ENCODE data around the gene SPATA3. TPM values are rescaled to one million over a fixed set of nuclear protein-coding genes. Genes with fewer than 3 reads are reported as not detected.
"Not testable (repeated sequence)": the region's sequence is repeated elsewhere in the genome, so short reads cannot be mapped to it uniquely, and the experiment has no call there.

The SPATA3 gene
- polyA plus RNA-seq, 4 donors: not detected

GRCh38 chr2:231016566-231017230 is 20.8 kb downstream of the SPATA3 start:
- no peak for DNase-seq (ENCODE audit: low read depth in 4 of 4, low spot score in 2 of 4)

DNA sequence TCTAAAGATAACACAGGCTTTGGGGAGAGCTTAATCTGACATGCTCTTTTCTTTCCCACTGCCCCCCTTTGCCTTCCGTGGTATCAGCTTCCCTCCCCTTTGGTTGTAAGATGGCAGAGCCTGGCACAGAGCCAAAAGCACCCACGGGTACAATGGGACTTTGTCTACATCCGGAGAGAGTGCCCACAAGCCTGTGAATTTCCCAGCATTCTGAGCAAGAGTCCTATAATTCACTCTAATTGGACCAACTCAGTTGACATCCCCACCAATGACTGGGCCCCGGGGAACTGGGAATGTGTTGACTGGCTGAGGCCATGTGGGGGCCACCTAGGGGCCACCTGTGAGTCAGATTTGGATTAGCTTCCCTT is 21.3 kb downstream of the SPATA3 start:
- no peak for DNase-seq (ENCODE audit: low read depth in 4 of 4, low spot score in 2 of 4)

GRCh38 chr2:231018184-231018583 is 22.3 kb downstream of the SPATA3 start:
- DNase-seq (ENCODE audit: low read depth in 4 of 4, low spot score in 2 of 4): no peak

- DNase-seq (ENCODE audit: low read depth in 4 of 4, low spot score in 2 of 4): not testable (repeated sequence)
Observed at GRCh38 chr2:231025059-231025458, 29.1 kb downstream of the SPATA3 start.

DNA sequence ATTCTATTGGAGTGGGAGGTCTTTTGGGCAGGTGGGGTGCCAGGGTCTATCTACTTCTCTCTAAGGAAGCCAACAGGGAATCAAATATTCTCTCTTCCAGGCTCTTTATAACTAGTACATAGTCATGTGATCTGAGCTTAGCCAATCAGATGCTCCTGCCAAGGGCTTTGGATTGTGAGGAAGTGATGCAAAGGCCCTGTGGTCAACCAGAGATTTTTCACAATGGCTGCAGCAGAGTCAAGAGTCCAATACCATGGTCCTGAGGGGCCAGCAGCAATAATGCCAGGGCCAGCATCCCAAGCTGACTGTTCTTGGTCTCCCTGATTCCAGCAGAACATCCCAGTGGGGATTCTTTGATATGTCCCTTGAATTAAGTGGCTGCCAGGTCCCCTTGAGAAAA is 33.0 kb downstream of the SPATA3 start:
- no peak for DNase-seq (ENCODE audit: low read depth in 4 of 4, low spot score in 2 of 4)

GRCh38 chr2:231029563-231029962 is 33.6 kb downstream of the SPATA3 start:
- no peak for DNase-seq (ENCODE audit: low read depth in 4 of 4, low spot score in 2 of 4)

GRCh38 chr2:231030725-231031124 is 34.8 kb downstream of the SPATA3 start:
- no peak for DNase-seq (ENCODE audit: low read depth in 4 of 4, low spot score in 2 of 4)

- DNase-seq (ENCODE audit: low read depth in 4 of 4, low spot score in 2 of 4): no peak
Observed at GRCh38 chr2:231032575-231033140, 36.7 kb downstream of the SPATA3 start.

- no peak for DNase-seq (ENCODE audit: low read depth in 4 of 4, low spot score in 2 of 4)
Observed at GRCh38 chr2:231033147-231034132, 37.5 kb downstream of the SPATA3 start.

- no peak for DNase-seq (ENCODE audit: low read depth in 4 of 4, low spot score in 2 of 4)
Observed at GRCh38 chr2:231034291-231034882, 38.5 kb downstream of the SPATA3 start.

- no peak for DNase-seq (ENCODE audit: low read depth in 4 of 4, low spot score in 2 of 4)
Observed at GRCh38 chr2:231036131-231036530, 40.2 kb downstream of the SPATA3 start.

DNA sequence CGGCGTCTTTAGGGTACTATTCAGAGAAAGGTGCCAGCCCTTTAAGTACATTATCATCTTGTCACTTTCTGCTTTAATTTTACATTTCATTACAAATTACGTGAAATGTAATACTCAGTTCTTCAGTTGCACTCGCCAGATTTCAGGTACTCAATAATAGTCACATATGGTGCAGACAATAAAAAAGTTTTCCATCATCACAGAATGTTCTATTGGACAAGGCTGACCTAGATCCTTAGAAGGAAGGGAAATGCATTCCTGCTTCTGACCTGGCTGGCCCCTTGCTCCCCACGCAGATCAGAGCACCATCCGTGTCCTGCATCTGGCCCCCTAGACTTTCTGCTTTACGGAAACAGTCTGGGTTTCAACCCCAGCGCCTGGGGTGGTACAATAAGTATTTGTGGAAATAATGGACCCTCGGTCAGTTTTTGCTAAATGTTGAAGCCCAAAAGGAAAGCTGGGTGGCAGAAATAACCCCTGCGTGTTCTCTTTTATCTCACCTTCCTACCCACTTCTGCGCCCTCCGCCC is 40.7 kb downstream of the SPATA3 start:
- DNase-seq (ENCODE audit: low read depth in 4 of 4, low spot score in 2 of 4): no peak

GRCh38 chr2:231037202-231037730 is 41.3 kb downstream of the SPATA3 start, which contains the start of gene C2orf72:
TSS of gene C2orf72 (plus strand) at chr2:231037523. CDS start at chr2:231037566, 43 bp downstream.
- DNase-seq (ENCODE audit: low read depth in 4 of 4, low spot score in 2 of 4): no peak

- no peak for DNase-seq (ENCODE audit: low read depth in 4 of 4, low spot score in 2 of 4)
Observed at GRCh38 chr2:231037731-231038482, 42.0 kb downstream of the SPATA3 start.

DNA sequence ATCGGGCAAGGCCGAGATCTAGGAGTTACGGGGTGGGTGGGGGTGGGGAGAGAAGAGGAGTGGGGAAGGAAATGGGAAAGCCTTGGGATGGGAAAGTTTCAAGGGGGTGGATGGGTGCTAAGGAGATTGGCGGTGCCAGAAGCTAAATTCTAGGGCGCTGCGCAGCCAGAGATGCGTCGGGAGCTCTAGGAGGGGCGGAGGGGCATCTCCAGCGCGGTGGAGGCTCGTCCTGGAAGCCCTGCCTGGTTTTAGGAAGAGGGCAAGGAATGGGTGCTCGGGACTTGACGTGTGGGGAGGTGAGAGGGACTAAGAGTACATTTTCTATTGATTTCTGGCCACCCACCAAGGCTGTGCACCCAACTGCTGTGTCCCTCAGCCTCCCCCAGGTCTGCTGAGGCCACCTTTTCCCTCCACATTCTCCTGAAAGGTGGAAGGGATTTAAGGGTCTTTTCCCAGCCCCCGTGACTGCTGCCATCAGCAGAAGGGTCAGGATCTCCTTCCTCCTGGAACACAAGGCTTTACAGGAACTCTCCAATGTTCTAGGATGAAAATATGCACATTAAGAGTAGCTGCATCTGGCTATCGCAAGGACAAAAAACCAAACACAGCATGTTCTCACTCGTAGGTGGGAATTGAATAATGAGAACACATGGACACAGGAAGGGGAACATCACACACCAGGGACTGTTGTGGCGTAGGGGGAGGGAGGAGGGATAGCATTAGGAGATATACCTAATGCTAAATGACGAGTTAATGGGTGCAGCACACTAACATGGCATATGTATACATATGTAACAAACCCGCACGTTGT is 42.8 kb downstream of the SPATA3 start:
- DNase-seq (ENCODE audit: low read depth in 4 of 4, low spot score in 2 of 4): no peak

DNA sequence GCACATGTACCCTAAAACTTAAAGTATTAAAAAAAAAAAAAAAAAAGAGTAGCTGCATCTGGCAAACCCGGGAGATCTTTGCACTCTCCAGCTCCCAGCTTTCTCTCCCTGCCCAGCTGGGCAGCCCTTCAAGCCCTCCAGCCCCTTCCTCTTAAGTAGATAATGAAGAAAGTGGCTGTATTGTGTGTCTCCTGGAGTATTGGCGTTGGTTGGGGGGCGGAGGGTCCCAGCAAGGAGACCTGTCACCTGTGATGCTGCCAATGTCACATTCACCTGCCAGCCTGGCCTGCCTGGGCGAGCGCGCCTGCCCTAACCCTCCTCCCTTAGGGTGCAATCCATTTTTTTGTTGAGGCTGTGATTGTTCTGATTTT is 43.4 kb downstream of the SPATA3 start:
- no peak for DNase-seq (ENCODE audit: low read depth in 4 of 4, low spot score in 2 of 4)

GRCh38 chr2:231039821-231040364 is 44.0 kb downstream of the SPATA3 start:
- DNase-seq (ENCODE audit: low read depth in 4 of 4, low spot score in 2 of 4): no peak

DNA sequence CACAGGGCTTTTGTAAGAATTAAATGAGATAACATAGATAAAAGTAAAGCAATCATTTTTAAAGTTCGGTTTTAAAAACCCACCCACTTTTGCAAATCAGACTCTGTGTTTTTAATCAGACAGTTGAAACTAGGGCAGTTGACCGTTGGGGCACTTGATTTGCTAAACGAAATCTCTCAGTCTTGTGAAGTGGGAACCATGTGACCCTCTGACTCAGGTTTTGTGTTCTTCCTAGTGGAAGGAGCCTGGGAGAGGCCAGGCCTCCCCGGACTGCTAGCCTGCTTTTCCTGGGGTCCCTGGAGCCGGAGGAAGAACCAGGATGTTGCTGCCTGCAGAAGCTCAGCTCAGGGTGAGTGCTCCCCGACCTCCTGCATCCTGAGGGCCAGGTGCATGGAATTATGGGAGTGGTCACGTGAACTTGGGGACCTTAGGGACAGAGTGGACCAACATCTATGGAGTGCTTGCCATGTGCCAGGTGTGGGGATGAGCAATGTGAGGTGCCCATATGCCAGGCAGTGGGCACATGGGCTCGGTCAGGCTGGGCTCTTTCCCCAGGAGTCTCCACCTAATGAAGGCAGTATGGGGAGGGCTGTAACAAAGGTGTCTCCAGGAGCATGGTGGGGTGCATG is 45.3 kb downstream of the SPATA3 start:
- no peak for DNase-seq (ENCODE audit: low read depth in 4 of 4, low spot score in 2 of 4)

All from left renal cortex interstitium (tissue), 4 donors.